Neural cell (in vitro differentiated cells): ENCODE results near the gene ASIC4.

Source experiments
- CTCF ChIP-seq: fragments of 450-650 bp; IDR thresholded peaks from 2 replicates; pipeline ENCODE4 v1.5.1; 2014; ENCODE audit warnings: antibody characterized with exemption, mild to moderate bottlenecking, moderate library complexity; ENCODE audit not compliant: poor library complexity, severe bottlenecking
- EP300 ChIP-seq: fragments of 450-650 bp; conservative IDR thresholded peaks from 2 replicates; pipeline ENCODE4 v1.6.1; 2014; ENCODE audit warnings: antibody characterized with exemption, mild to moderate bottlenecking, moderate library complexity; ENCODE audit not compliant: poor library complexity, severe bottlenecking
- EZH2 ChIP-seq: fragments of 200-600, 300-800 bp; shearing (Covaris generic), sonication (generic); IDR thresholded peaks from 2 replicates; pipeline ENCODE4 v1.6.1; 2014; ENCODE audit warnings: antibody characterized with exemption, low read length, borderline replicate concordance, mild to moderate bottlenecking; ENCODE audit not compliant: insufficient read depth, poor library complexity, severe bottlenecking
- POLR2AphosphoS5 ChIP-seq: IDR thresholded peaks from 2 replicates; pipeline ENCODE4 v1.6.1; 2012
- RAD21 ChIP-seq: fragments of 450-650 bp; conservative IDR thresholded peaks from 2 replicates; pipeline ENCODE4 v1.6.1; 2014; ENCODE audit warnings: antibody characterized with exemption, mild to moderate bottlenecking, moderate library complexity
- REST ChIP-seq: IDR thresholded peaks from 2 replicates; pipeline ENCODE4 v1.6.1; 2012; ENCODE audit warnings: borderline replicate concordance
- SMC3 ChIP-seq: fragments of 450-650 bp; conservative IDR thresholded peaks from 2 replicates; pipeline ENCODE4 v1.6.1; 2014; ENCODE audit warnings: antibody characterized with exemption, mild to moderate bottlenecking, moderate library complexity; ENCODE audit not compliant: poor library complexity
- TAF1 ChIP-seq: IDR thresholded peaks from 2 replicates; pipeline ENCODE4 v1.6.1; 2012; ENCODE audit warnings: low read depth

GRCh38 chr2:219557320-219557719 is 43.0 kb downstream of the ASIC4 start:
- TF ChIP-seq CTCF, result no peak
- TF ChIP-seq EP300, result no peak
- no peak for TF ChIP-seq TAF1
- TF ChIP-seq EZH2, result no peak
- TF ChIP-seq POLR2AphosphoS5, result no peak
- no peak for TF ChIP-seq REST
- TF ChIP-seq RAD21, result no peak
- no peak for TF ChIP-seq SMC3
